Hematopoietic multipotent progenitor cell treated with erythropoietin and hydrocortisone succinate and interleukin-3 and kit ligand, for 8 days (in vitro differentiated cells): ENCODE measurements around the gene EVC.

ENCODE experiments used
- DNase-seq: peaks from one replicate; pipeline ENCODE4 v3.0.0-alpha.2; 2015

Gene EVC

DNA sequence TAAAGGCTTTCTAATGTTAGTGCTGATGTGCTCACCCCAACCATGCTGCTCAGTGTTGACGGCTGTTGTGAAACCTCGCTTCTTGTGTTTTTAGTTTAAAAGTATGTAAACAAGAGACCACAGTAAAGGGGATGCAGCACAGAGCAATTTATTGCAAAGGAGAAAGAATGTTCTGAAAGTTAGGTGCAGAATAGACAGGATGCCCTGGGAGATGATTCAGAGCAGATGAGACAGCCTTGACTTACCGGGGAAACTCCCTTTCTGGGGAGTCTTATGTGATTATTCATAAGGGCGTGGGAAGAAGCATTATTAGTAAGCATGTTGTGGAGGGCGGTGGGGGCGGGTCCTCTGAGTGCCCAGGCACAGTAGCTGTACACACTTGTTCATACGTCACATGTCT lies 47.7 kb downstream of the EVC start:
- DNase-seq = no peak

DNA sequence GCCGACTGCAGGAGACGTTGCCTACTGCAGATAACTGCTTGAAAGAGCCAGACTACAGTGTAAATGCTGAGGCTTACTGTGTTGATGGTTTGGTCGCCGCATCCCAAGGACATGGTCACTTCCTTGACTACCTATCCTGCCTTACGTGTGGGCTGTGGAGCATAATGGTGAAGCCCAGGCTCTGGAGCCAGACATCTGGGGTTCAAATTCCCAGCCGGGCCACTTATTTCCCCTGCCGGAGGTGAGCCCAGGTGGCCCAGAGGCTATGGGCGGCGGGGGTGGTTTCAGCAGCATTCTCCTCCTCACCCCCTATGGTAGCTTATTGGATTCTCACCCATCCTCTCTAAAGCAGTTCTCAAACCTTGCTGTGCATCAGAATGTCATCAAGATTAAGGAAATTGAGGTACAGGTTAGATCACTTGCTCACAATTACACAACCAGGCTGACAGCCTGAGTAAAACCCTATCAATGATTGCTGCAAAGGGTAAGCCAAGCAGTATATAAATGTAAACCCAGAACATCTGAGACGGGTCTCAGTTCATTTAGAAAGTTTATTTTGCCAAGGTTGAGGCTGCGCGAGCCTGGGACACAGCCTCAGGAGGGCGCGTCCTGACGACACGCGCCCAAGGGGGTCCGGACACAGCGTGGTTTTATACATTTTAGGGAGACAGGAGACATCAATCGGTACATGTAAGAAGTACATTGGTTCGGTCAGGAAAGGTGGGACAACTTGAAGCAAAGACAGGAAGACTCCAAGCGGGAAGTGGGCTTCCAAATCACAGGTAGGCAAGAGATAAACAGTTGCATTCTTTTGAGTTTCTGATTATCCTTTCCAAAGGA lies 48.5 kb downstream of the EVC start:
- DNase-seq = no peak

DNA sequence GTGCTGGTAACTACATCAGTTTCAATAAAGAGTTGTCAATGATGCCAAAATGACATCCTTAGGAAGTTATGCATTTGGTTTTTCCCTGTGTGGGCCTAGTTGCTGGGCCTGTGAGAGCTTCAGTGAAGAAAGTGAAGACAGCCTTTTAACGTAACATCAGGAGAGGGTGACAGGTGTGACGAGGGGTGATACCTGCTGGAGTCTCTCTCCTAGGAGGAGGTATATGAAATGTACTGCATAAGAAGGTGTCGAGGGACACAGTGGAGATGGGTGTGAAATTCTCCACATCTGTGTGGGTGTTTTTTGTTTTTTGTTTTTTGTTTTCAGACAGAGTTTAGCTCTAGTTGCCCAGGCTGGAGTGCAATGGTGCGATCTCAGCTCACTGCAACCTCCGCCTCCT lies 49.2 kb downstream of the EVC start:
- no peak for DNase-seq

DNA sequence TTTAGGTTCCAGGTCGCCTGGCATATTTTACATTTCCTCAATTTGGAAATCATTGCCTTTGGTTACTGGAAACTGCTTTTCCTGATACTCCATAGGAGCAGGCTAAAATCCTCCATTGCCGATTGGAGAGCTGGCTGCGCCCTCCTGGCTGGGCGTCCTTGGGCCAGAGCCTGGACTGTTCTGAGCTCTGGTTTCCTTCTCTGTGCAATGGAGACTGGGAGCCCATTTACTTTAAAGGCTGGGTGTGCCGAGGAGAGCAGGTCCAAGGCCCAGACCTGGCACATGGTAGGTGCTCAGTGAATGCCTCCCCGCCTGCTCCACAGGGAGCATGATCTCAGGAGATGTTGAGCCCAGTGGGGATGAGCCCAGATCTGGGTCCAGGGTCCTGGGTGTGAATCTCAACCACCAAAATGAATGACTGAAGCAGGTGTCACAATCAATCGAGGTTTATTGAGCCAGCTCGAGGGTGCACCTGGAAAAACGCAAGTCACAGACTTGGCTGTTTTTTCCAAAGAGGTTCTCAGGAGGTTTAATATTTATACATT lies 50.0 kb downstream of the EVC start:
- DNase-seq = no peak

DNA sequence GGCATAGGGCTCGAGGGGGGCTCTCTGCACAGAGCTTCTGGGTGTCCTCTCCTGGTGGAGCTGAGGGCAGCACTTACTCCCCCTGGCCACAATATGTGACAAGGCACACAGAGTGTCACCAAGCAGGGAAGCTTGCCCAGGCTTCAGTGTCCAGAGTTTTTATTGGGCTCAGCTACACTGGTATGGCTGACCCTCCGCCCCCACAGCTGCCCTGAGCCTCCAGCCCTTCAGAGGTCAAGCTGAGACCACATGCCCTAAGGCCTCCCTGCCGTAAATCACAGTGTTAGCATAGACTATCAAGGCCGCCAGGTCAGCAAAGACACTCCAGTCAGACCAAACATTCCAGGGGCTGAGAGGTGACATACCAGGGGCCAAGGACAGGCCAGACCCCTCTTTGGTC lies 59.0 kb downstream of the EVC start:
- DNase-seq = no peak

DNA sequence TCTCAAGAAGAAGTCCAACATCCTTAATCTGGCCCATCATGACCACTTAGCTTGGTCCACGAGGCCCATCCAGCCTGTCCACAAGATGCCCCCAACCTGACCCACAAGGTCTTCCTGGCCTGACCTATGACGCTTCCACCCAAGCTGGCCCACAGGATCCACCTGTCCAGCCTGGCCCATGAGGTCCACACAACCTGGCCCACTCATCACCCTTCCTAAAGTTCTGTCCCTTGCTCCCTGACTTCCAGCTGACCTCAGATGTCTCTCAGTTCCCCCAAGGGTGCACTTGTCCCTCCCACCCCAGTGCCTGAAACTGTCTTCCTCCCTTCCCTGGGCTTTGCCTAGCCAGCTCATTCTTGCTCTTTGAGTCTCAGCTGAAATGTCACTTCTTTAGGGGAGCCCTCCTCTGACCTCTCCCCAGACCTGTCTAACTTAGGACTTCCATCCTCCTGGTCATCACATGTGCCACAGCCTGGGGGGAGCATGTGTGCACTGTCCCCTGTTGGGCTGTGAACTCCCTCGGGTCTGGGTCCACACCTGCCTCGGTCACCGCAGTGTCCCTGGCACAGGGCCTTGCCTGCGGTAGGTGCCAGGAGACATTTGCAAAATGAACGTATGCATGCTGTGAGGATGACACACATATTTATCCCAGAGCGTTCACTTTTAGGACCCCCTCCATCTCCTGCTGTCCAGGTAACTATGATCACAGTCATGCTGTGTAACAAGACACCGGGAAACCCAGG lies 61.7 kb downstream of the EVC start:
- DNase-seq = no peak

DNA sequence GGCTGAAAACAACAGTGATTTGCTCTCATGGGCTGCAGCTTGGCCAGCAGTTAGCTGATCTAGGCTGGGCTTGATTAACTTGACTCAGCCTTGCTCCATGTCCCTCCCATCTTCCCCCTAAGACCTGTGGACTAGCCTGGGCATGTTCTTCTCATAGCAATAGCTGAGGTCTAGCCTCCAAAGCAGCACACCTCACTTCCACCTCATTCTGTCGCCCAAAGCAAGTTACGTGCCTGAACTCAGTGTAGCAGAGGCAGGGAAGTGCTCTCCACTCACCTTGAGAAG lies 62.2 kb downstream of the EVC start:
- no peak for DNase-seq

DNA sequence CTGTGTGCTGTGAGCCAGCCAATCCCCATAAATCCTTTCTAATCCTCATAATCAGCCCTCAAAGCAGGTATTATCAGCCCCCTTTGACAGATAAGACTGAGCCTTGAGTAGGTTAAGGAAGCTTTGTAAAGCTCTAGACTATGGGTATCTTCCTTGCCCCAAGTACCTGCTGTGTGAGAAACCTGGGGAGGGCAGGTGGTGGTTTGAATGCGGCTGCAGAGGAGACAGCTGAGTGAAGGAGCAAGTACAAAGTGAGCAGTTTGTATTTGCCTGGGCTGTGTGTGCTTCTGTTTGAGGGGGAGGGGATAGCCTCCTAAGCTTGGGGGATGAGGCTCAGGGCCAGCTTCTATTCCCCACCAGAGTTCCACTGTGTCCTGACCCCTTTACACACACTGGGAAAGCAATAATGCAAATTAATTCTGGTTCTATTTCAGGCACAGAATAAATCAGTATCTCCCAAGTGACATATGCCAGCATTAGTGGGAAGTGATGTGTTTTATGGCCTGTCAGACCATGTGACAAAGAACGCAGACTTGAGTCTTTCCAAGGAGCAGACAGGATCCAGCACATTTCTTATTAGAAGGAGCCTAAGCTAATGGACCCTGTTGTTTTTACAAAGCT lies 63.5 kb downstream of the EVC start:
- DNase-seq = no peak

DNA sequence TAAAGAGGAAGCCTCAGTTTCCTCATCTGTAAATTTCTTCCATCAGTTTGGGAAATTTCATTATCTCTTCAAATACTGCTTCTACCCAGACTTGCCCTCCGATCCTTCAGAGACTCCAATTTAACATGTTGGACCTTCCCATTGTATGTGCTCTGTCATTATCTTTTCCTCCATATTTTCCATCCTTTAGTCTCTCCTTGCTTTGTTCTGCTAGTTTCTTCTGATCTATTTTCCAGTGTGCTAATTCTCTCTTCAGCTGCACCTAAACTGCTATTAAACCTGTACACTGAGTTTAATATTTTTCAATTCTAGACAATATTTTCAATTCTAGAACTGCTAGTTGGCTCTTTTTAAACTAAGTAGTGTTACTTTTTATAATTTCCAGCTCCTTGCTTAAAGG lies 65.5 kb downstream of the EVC start:
- no peak for DNase-seq

DNA sequence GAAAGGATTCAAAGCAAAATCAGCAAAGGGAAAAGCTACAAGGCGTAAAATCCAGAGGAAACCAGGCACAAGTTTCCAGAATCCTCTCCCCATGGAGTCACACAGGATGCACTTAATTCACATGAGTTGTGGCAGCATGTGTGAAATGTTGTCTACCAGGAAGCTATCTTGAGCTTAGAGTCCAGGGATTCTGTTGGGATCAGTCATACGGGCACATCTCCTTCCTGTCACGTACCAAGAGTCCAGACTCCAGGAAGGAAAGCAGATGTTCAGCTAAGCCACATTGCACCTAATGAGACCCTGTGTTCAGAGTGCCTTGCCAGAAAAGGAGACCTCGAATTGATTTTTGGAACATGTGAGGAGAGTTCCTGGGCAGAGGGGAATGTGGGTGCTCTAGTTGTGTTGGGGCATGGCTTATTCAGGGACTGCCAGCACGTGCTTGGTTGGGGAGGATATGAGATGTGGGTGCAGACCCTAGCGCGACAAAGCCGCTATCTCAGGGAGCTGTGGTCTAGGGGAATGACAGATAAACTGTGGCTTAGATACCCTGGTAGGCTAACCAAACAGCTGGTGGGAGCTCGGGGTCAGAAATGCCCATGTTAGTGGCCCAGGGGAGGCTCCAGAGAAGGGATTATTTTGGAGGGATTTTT lies 70.0 kb downstream of the EVC start:
- DNase-seq = no peak

DNA sequence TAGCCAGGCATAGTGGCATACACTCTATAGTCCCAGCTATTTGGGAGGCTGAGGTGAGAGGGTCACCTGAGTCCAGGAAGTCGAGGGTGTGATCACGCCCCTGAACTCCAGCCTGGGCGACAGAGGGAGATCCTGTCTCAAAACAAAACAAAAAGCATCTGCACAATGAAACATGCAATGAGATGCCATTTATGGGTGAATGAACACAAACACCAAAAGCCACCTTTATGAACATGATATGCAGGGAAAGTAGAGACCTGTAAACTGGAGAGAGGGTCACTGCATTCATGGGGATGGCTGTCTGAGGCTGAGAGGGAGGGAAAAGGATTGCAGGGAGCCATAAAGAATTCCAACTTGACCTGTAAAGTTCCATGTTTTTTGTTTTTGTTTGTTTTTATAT lies 70.7 kb downstream of the EVC start:
- DNase-seq = no peak

DNA sequence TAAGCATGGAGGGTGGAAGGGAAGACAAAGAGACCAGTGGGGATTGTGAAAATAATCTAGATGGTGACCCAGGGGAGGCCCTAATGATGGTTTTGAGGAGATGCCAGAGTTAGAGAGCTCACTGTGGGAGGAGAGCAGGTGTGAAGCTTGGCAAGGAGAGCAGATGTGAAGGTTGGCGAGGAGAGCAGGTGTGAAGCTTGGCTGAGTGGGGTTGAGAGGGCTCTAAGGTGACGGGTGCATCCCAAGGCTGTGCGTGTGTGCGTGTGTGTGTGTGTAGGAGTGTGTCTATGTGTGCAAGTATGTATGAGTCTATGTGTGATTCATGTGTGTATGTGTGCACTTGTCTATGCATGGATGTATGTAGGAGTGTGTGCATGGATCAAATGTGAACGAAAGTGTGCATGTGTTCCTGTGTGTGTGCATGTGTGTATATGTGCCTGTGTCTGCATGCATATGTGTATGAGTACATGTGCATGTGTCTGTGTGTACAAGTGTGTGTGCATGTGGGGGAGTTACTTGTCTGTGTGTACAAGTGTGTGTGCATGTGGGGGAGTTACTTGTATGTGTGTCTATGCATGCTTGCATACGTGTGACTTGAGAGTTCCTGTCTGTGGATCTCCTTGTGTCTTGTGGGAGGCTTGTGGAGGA lies 72.0 kb downstream of the EVC start:
- DNase-seq = no peak

DNA sequence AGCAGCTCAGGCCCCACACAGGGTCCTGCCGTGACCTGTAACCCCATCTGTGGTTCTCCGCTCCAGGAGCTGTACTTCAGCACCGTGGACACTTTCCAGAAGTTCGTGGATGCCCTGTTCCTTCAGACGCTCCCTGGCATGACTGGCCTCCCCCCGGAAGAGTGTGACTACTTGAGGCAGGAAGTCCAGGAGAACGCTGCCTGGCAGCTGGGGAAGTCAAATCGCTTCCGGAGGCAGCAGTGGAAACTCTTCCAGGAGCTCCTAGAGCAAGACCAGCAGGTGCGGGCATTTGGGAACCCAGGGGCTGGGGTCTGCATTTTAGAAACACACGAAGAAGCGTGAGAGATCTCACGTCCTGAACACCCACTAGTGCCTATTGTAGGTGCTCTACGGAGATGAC lies 72.5 kb downstream of the EVC start:
- no peak for DNase-seq

DNA sequence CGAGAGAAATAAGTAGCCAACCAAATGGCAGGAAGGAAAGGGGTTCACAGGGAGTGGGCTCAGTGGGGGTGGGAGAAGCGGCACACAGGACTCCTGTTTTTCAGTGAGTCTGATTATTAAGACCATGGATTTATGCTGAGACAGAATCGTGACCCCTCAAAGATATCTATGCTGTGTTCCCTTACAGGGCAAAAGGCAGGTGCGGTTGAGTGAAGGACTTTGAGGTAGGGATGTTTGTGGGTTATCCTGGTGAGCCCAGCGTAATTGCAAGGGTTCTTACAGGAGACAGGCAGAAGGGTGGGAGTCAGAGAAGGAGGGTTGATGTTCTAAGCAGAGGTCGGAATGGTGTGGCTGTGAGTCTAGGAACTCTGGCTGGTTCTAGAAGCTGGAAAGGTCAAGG lies 73.0 kb downstream of the EVC start:
- no peak for DNase-seq

DNA sequence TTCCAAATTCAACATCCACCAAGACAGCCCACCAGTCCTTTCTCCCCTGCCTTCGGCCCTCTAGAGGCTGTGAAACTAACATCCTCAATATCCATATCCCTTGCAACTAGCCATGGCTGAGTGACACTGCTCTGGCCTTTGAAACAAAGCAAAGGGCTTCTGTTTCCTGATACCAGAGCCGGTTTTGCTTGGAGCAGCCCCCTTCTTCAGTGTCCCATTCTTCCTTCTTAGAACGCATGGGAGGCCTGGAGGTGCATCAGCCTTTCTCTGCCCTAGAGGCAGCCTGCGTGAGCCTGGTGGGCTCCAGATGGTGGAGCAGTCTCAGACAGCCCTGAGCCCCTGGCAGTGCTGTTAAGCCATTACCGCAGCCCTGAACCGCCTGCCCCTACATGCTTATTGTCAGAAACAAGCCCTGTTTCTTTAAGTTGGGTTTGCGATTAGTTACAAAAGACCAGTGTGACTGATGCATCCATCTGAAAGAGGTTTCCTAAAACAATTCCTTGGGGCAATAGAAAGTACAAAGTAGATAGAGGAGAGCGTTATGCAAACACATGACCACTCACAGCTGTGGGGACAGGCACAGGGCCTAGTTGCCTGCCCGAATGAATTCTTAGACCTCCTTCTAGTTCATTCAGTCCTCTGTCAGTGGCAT lies 74.1 kb downstream of the EVC start:
- DNase-seq = no peak

DNA sequence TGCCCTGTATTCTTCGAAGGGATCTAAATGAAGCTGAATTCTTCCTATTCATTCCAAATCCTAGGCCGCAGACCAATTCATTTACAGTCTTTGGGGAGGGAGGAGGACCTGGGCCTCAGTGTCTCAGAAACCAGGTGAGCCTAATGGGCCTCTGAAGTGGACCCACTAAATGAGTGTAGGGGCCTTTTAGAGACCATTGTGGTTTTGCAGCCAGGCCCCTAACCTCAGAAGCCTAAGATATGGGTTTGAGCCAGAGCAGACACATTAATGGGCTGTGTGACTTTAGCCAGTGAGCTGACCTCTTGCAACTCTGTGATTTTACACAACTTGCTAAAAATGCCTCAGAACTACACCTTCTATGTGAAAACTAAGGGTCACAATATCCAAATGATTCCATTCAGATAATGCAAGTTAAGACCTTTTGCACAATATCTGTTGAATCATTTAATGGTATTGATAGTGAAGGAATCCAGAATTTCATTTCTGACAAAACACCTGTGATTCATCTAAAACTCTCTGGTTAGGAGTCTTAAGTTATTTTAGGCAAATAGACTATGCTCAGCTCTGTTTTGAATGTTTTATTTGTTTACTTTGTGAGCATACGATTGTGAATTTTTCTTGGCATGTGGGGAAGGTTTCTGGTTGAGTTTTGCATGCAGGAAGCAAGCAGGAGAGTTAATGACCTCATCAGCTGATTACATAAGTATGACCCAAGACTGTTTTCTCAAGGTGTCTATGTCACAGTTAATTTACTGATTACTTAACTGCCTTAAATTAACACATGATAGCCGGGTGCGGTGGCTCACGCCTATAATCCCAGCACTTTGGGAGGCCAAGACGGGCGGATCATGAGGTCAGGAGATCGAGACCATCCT lies 75.0 kb downstream of the EVC start:
- DNase-seq = no peak

DNA sequence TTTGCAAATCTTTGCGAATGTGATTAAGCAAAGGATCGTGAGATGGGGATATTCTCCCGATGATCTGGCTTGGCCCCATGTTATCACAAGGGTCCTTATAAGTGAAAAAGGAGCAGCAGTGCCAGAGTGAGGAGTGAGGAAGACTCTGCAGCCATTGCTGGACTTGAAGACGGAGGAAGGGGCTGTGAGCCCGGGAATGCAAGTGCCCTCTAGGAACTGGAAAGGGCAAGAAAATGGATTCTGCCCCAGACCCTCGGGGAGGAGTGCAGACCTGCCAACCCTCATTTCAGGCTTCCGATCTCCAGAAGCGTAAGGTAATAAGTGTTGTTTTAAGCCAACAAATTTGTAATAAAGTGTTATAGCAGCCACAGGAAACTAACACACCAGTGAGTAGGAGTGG lies 76.3 kb downstream of the EVC start:
- DNase-seq = no peak

DNA sequence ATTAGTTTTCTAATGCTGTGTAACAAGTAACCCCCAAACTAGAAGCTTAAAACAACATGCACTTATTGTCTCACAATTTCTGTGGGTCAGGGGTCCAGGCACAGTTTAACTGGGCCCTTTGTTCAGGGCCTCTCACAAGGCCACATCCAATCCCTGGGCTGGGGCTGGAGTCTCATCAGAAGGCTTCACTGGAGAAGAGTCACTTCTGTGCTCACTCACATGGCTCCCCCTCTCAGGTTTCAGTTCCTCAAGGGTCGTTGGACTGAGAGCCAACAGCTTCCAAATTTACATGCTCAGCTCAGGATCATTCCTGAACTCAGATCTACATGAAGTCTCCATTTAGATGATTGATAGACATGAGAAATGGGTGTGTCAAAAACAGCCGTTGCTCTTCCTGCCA lies 77.1 kb downstream of the EVC start:
- no peak for DNase-seq

DNA sequence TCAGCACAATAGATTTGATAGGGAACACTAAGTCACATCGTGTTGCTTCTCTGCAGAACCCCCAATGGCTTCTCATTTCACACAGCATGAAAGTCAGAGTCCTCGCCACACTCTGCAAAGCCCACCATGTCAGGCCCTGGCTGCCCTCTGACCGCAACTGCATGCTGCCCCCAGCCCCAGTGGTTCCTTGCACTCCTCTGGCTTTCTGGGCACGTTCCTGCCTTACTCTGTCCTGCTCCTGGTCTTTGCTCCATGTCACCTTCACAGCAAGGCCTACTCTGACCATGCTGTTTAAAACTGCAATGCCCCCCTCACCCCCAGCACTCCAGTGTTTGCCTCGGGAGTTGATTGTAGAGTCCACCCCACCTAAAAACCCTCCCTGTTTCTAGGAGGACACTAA lies 78.1 kb downstream of the EVC start:
- DNase-seq = no peak

DNA sequence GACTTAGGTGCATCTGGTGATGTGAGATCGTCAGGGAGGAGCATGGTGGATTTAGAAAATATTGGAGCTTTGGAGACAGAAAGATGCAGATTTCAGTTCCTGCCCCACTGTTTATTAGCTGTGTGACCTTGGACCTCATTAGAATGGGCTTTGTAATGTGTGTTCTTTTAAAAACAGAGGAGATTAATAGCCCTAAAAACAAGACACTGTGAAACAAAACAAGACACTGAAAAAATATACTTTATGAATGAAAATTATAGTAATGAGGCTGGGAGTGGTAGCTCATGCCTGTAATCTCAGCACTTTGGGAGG lies 79.5 kb downstream of the EVC start:
- no peak for DNase-seq

DNA sequence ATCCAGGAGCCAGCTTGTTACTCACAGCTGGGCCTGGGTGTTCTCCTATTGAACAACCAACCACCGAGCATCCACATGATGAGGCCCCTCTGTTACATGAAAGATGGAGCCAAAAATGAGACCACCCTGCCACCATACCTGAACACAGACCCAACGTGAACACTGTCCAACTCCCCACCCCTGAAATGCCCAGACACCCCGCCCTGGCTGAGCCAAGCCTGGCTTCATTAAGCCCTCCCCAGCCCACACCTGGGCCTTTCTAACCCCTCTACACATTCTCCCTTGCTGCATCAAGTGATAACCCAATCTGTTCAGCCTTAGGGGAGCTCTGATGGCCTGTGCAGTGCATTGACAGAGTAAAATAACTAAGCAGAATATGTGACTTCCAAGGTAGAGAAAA lies 80.7 kb downstream of the EVC start:
- no peak for DNase-seq

DNA sequence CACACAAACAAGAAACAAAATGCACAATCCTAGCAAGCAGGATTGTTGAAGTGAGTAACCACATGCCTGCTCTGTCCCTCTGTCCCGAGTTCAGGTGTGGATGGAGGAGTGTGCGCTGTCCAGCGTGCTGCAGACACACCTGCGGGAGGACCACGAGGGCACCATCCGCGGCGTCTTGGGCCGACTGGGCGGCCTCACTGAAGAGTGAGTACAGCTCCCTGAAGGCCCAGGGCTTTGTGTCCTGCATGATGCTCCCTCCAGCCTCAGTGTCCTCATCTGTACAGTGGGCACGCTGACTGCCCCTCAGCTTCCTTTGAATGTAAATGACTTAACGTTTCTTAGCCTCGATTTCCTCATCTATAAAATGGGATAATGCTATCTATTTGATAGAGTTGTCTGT lies 82.5 kb downstream of the EVC start:
- DNase-seq = no peak
